ENCODE results near the gene RPS6KA3. TPM values are rescaled to one million over a fixed set of nuclear protein-coding genes. Genes with fewer than 3 reads are reported as not detected.

Gene RPS6KA3
- 10 to 100 TPM; 36.1 to 41.6 (median 39.0) TPM for total RNA-seq

DNA sequence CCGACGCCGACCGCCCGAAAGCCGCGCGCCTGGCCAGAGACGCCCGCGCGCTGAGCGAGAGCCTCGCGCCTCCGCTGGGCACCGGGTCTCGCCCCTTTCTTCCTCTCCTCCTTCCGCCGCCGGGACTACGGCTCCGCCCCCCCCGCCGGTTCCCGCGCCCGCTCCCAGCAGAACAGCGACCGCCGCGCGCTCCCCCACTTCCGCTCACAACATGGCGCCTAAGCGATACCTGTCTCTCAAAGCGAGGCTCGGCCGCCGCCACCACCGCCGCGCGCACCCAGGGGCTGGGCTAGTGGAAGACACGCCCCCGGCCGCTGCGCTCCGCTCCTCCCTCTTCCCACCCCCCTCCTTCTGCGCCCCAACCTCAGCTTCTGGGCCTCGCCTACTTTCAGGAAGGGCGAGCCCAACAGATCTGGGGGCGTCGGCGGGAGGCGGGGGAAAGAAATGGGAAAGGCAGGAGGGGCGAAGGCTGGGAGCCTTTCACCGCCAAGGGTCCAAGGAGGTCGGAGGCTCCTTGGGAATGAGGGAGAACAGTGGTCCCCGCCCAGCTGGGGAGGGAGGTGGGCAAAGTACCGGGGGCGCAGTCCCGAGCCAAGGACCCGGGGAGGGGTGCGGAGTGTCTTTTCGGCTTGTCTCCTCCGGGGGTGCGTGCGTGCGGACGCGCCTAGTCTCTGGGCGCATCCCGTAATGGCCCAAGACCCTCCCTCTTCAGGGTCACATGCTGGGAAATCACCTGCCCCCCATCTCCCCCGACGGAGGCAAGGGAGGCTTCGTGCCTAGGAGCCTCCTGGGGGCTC lies at the start of gene RPS6KA3:
RPS6KA3 (minus strand) TSS at position 100 of the 797 bp plus-strand sequence. CDS start 277 bp downstream, outside the sequence.
- 25% methylated on average over 45 of the region's 77 CpGs for WGBS
- TF ChIP-seq, protein P1, sequence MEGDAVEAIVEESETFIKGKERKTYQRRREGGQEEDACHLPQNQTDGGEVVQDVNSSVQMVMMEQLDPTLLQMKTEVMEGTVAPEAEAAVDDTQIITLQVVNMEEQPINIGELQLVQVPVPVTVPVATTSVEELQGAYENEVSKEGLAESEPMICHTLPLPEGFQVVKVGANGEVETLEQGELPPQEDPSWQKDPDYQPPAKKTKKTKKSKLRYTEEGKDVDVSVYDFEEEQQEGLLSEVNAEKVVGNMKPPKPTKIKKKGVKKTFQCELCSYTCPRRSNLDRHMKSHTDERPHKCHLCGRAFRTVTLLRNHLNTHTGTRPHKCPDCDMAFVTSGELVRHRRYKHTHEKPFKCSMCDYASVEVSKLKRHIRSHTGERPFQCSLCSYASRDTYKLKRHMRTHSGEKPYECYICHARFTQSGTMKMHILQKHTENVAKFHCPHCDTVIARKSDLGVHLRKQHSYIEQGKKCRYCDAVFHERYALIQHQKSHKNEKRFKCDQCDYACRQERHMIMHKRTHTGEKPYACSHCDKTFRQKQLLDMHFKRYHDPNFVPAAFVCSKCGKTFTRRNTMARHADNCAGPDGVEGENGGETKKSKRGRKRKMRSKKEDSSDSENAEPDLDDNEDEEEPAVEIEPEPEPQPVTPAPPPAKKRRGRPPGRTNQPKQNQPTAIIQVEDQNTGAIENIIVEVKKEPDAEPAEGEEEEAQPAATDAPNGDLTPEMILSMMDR (IDR thresholded peaks at IDR 0.05), result no peak
- TF ChIP-seq POLR2A (IDR thresholded peaks at IDR 0.05; ENCODE audit: low read depth) (peak; percentile 41), POLR2AphosphoS5 (IDR thresholded peaks at IDR 0.05) (peak; percentile 82 to 84)
- peak; percentile 95 for DNase-seq (ENCODE audit: extremely low spot score)
- Histone ChIP-seq H3K36me3 (no peaks in the 10 kb centered on the region), H3K9me3 (no peaks in the 10 kb centered on the region), H3K4me1 (peaks cover 0 to 21% (median 12%) of the 10 kb centered on the region in 4 donors), H3K4me3 (peak within 1 kb of the TSS; percentile 66 to 72 (median 67)), H3K27ac (replicated peaks in 1 of 4) (peak within 1 kb of the TSS; percentile 83 to 87 (median 84)), H3K27me3 (no peaks in the 10 kb centered on the region)
- intact Hi-C loops (cut with DNase I), result loop anchor here (5.0 kb wide), 1 partner anchor 125 kb away; the partner anchor contains the start of gene EIF1AX

DNA sequence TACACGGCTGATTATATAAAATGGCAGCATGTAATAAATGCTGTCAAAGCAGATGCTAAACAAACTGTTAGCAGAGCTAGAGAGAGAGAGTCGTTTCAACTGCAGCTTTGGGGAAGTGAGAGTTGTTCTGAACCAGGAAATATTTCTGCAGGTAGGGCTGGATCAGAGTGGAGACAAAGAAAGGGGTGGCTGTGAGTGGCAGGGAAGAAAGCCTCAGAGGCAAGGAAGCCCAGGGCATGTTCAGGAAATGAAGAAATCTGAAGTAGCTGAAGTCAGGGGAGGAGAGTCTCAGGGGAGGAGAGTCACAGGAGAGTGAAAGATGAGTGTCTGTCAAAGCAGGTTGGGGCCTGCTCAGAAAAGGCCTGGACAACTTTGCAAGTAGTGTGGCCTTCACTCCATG lies 48.4 kb upstream of the RPS6KA3 start:
- WGBS, result 50% methylated on average over 2 of the region's 2 CpGs
- no peak overlapping the region for H3K4me3 ChIP-seq
- no peak overlapping the region for H3K27ac ChIP-seq (replicated peaks in 1 of 4)
- no peaks in the 10 kb centered on the region for H3K9me3 ChIP-seq
- no peak for DNase-seq (ENCODE audit: extremely low spot score)
- intact Hi-C loops (cut with DNase I), result no loop called here
- TF ChIP-seq, protein P1 (IDR thresholded peaks at IDR 0.05), result no peak
- TF ChIP-seq EP300 (IDR thresholded peaks at IDR 0.05) (no peak), POLR2A (IDR thresholded peaks at IDR 0.05; ENCODE audit: low read depth) (no peak), POLR2AphosphoS5 (IDR thresholded peaks at IDR 0.05) (no peak)
- no peaks in the 10 kb centered on the region for H3K36me3 ChIP-seq
- no peaks in the 10 kb centered on the region for H3K4me1 ChIP-seq
- H3K27me3 ChIP-seq, result no peaks in the 10 kb centered on the region

DNA sequence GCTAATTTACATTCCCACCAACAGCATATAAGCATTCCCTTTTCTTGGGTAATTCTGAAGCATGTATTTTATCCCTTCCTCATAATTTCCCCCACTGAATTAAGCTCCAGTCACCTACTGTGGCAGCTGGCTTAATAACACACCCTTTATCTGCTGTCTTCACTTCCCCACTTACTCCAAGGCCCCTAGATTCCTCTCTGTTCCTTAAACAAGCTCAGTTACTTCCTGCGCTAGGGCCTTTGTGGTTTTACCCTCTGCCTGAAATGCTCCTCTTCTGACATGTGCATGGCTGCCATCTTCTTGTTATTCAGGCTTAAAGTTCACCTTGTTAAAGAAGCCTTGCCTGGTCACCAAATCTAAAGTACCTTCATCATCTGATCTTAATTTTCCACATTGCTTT lies 47.2 kb upstream of the RPS6KA3 start:
- Histone ChIP-seq H3K4me3 (no peak overlapping the region), H3K4me1 (no peaks in the 10 kb centered on the region), H3K36me3 (no peaks in the 10 kb centered on the region), H3K27ac (replicated peaks in 1 of 4) (no peak overlapping the region), H3K27me3 (no peaks in the 10 kb centered on the region), H3K9me3 (no peaks in the 10 kb centered on the region)
- TF ChIP-seq, protein P1 (IDR thresholded peaks at IDR 0.05), result no peak
- no peak for TF ChIP-seq EP300 (IDR thresholded peaks at IDR 0.05)
- no peak for TF ChIP-seq POLR2AphosphoS5 (IDR thresholded peaks at IDR 0.05)
- TF ChIP-seq POLR2A (IDR thresholded peaks at IDR 0.05; ENCODE audit: low read depth), result no peak
- intact Hi-C loops (cut with DNase I), result no loop called here
- no peak for DNase-seq (ENCODE audit: extremely low spot score)
- 75% methylated on average over 1 of the region's 1 CpG for WGBS

DNA sequence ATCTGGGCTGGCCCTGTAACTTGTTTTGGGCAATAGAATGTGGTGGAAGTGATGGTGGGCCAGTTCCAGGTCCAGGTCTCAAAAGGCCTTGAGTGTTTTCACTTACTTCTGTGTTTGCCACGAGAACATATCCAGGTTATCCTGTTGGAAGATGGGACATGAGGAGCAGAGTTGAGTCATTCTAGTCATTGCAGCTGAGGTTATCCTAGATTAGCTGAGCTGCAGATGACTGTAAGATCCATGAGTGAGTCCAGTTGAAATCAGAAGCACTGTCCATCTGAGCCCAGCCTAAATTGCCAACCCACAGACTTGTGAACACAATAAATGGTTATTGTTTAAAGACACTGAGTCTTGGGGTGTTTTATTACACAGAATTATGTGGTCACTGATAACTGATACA lies 45.3 kb upstream of the RPS6KA3 start:
- 40% methylated on average over 1 of the region's 1 CpG for WGBS
- Histone ChIP-seq H3K4me1 (no peaks in the 10 kb centered on the region), H3K27ac (replicated peaks in 1 of 4) (no peak overlapping the region), H3K27me3 (no peaks in the 10 kb centered on the region), H3K9me3 (no peaks in the 10 kb centered on the region), H3K4me3 (no peak overlapping the region), H3K36me3 (no peaks in the 10 kb centered on the region)
- no peak for DNase-seq (ENCODE audit: extremely low spot score)
- TF ChIP-seq EP300 (IDR thresholded peaks at IDR 0.05), result no peak
- no peak for TF ChIP-seq POLR2A (IDR thresholded peaks at IDR 0.05; ENCODE audit: low read depth)
- no peak for TF ChIP-seq POLR2AphosphoS5 (IDR thresholded peaks at IDR 0.05)
- TF ChIP-seq, protein P1 (IDR thresholded peaks at IDR 0.05), result no peak
- intact Hi-C loops (cut with DNase I), result no loop called here
